Measurements from ENCODE around the gene SPANXN2. TPM values are rescaled to one million over a fixed set of nuclear protein-coding genes. Genes with fewer than 3 reads are reported as not detected.
"Not testable (repeated sequence)": the region's sequence is repeated elsewhere in the genome, so short reads cannot be mapped to it uniquely, and the experiment has no call there.

SPANXN2 gene, protein sequence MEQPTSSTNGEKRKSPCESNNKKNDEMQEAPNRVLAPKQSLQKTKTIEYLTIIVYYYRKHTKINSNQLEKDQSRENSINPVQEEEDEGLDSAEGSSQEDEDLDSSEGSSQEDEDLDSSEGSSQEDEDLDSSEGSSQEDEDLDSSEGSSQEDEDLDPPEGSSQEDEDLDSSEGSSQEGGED
- not detected for polyA plus RNA-seq (ENCODE audit: insufficient read length in 4 of 4)

- DNase-seq (ENCODE audit: low read depth in 4 of 4, low spot score in 3 of 4) = not testable (repeated sequence)
These were observed at the start of gene SPANXN2 for GRCh38 chrX:143720652-143721051. TSS of gene SPANXN2 (minus strand) at chrX:143720752. CDS start at chrX:143720668, 84 bp downstream.

- no peak for DNase-seq (ENCODE audit: low read depth in 4 of 4, low spot score in 3 of 4)
These were observed 48.4 kb upstream of the SPANXN2 start for GRCh38 chrX:143768976-143769375.

DNA sequence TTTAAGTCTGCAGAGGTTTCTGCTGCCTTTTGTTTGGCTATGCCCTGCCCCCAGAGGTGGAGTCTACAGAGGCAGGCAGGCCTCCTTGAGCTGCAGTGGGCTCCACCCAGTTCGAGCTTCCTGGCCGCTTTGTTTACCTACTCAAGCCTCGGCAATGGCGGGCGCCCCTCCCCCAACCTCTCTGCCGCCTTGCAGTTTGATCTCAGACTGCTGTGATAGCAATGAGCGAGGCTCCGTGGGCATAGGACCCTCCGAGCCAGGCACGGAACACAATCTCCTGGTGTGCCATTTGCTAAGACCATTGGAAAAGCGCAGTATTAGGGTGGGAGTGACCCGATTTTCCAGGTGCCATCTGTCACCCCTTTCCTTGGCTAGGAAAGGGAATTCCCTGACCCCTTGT lies 47.2 kb upstream of the SPANXN2 start:
- DNase-seq (ENCODE audit: low read depth in 4 of 4, low spot score in 3 of 4) = not testable (repeated sequence)

GRCh38 chrX:143757887-143758286 lies 37.3 kb upstream of the SPANXN2 start:
- DNase-seq (ENCODE audit: low read depth in 4 of 4, low spot score in 3 of 4) = no peak

- no peak for DNase-seq (ENCODE audit: low read depth in 4 of 4, low spot score in 3 of 4)
These were observed 36.8 kb upstream of the SPANXN2 start for GRCh38 chrX:143757375-143757774.

DNA sequence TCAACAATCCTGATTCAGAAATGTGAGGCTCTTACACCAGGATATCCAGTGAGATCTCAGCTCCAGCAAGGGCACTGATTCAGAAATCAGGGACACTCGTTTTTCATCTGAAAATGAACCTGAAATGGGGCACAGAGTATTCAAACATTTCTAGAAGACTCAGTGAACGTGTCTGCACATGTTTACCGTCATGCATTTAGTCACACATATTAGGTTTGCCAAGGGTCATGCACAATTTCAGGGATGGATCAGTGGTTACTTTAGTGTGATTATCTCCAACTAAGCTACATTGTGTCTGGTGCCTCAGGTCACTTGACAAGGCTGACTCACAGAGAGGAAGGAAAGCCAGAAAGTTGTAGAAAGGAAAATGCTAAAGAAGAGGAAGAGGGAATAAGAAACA lies 33.6 kb upstream of the SPANXN2 start:
- DNase-seq (ENCODE audit: low read depth in 4 of 4, low spot score in 3 of 4) = no peak

GRCh38 chrX:143733866-143734265 lies 13.3 kb upstream of the SPANXN2 start:
- no peak for DNase-seq (ENCODE audit: low read depth in 4 of 4, low spot score in 3 of 4)

GRCh38 chrX:143726296-143726695 lies 5.7 kb upstream of the SPANXN2 start:
- no peak for DNase-seq (ENCODE audit: low read depth in 4 of 4, low spot score in 3 of 4)

GRCh38 chrX:143701460-143701859 lies 19.1 kb downstream of the SPANXN2 start:
- no peak for DNase-seq (ENCODE audit: low read depth in 4 of 4, low spot score in 3 of 4)

GRCh38 chrX:143694885-143695284 lies 25.7 kb downstream of the SPANXN2 start:
- DNase-seq (ENCODE audit: low read depth in 4 of 4, low spot score in 3 of 4) = no peak

DNA sequence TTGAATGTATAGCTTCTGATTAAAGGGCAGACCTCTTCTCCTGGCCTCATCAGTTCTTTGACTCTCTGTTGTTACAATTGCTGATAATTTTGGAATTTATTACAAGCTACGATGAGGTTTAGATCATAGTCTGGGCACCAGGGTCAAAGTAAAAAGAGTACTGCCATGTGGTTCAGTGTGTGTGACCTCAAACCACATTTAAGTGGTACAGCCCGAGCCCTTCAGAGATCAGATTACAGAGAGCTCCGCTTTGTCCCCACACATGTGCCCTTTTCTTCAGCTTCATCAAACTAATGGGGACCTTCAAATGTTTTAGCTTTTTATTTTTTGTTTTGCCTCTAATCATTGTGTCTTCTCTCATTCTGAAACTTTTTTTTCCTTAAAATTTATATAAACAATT lies 37.1 kb downstream of the SPANXN2 start:
- DNase-seq (ENCODE audit: low read depth in 4 of 4, low spot score in 3 of 4) = no peak

GRCh38 chrX:143674926-143675325 lies 45.6 kb downstream of the SPANXN2 start:
- DNase-seq (ENCODE audit: low read depth in 4 of 4, low spot score in 3 of 4) = no peak

DNA sequence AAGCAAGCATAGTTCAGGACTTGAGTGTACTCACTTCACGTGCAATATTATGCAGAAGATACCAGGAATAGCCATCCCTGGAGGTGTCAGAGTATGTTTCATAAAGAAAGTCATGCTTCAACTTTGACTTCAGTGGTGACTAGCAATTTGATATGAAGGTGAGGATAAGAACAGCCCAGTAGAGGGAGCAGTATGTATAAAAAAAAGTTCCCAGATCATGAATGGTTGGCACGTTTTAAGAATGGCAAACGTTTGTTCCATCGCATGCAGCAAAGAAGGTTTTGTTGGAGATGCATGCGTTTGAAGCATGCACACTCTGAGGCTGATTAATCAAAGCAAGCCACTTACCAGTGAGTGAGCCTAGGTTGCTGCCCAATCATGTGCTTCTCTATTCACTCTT lies 51.2 kb downstream of the SPANXN2 start:
- DNase-seq (ENCODE audit: low read depth in 4 of 4, low spot score in 3 of 4) = no peak

- no peak for DNase-seq (ENCODE audit: low read depth in 4 of 4, low spot score in 3 of 4)
These were observed 56.2 kb downstream of the SPANXN2 start for GRCh38 chrX:143664302-143664701.

- DNase-seq (ENCODE audit: low read depth in 4 of 4, low spot score in 3 of 4) = no peak
These were observed 56.8 kb downstream of the SPANXN2 start for GRCh38 chrX:143663755-143664154.

Other genes starting within 250 kb of the SPANXN2 start
- not detected for gene SPANXN3, start 203.3 kb downstream of the SPANXN2 start, polyA plus RNA-seq (ENCODE audit: insufficient read length in 4 of 4)
- 10 to 100 TPM; 14.3 to 20.1 (median 17.3) TPM for gene SLITRK4, start 84.7 kb downstream of the SPANXN2 start, polyA plus RNA-seq (ENCODE audit: insufficient read length in 4 of 4)
- under 1 TPM in 3 of 4 donors, not detected in 1; 0.21 to 0.63 (median 0.56) TPM for gene UBE2NL, start 163.3 kb upstream of the SPANXN2 start, polyA plus RNA-seq (ENCODE audit: insufficient read length in 4 of 4)